Measurements from ENCODE around the gene TMEM63A.
A peak's percentile ranks its signal among the peaks of the same experiment; 100 is the strongest.

The TMEM63A gene

DNA sequence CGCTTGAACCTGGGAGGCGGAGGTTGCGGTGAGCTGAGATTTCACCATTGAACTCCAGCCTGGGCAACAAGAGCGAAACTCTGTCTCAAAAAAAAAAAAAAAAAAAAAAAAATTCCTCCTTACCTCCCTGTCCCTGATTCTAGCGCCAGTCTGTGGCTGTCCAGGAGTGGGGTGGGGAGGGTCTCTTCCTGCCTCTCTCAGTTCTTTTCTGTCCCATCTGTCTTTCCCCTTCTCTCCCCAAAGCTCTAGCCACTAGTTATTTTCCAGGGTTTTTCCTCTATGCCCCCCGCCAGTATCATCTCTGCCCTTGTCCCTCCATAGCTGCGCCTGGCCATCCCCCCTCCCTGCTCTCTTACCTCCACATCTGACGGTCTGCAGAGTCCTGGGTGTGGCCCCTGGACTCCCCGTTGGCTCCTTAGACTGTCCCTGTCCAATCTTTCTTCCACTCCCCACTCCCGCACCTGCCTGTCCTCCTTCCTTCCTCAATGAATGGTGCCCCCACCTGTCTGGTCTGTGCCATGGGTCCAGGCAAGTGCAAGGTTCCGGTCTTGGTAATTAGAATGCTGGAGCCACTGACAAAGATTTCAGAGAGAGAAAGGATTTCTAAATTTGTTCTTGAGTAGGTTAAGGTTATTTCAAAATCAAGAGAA, 1.6 kb upstream of the TMEM63A start:
- DNase-seq (ENCODE audit: low read depth): no peak
- H3K4me3 ChIP-seq (replicated peaks; ENCODE audit: low read depth, low read length): no peak overlapping the region
- TF ChIP-seq CTCF (IDR thresholded peaks at IDR 0.05; ENCODE audit: low read length, missing control alignments): no peak

- no peak for TF ChIP-seq CTCF (IDR thresholded peaks at IDR 0.05; ENCODE audit: low read length, missing control alignments)
- H3K4me3 ChIP-seq (replicated peaks; ENCODE audit: low read depth, low read length): peak overlapping the region; percentile 97
- peak; percentile 37 for DNase-seq (ENCODE audit: low read depth)
These were observed 775 bp upstream of the TMEM63A start for GRCh38 chr1:225882694-225883615.

DNA sequence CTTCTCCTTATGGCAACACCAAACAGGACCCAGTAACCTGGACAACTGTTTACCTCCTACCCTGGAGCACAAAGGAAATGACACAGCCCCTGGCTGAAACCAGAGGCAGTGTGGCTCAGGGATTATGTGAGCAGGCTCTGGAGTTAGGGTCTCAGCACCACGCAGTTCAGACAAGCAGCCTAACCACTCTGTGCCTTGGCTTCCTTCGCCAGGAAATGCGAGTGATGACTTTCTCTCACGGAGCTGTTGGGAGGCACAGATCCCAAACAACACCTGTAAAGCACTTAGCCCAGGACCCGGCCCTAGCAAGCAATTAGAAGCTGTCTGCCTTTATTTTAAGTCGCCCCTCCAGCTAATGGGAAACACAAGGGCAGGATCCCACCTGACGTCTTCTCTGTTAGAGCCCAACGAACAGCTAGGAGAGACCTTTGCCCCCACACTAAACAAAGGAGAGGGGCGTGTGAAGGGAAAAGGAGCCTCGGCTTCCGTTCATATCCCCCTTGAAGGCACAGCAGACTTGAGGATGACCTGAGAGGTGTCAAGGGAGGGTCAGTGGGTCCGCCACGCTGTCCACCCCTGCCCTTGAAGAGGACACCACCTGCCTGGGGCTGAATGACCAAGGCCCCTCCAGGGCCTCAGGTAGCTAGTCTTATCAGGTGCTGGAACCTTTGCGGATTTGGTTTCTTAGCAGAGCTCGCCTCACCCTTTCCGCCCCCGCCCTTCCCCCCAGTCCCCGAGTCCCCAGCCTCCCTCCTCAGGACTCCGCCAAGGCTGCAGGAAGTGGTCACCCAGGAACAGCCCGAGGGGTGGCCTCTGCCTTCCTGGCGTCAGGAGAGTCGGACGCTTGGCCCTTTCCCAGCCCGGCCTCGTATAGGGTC, 860 bp downstream of the TMEM63A start:
- DNase-seq (ENCODE audit: low read depth): peak; percentile 29
- peak overlapping the region; percentile 97 for H3K4me3 ChIP-seq (replicated peaks; ENCODE audit: low read depth, low read length)
- no peak for TF ChIP-seq CTCF (IDR thresholded peaks at IDR 0.05; ENCODE audit: low read length, missing control alignments)

DNA sequence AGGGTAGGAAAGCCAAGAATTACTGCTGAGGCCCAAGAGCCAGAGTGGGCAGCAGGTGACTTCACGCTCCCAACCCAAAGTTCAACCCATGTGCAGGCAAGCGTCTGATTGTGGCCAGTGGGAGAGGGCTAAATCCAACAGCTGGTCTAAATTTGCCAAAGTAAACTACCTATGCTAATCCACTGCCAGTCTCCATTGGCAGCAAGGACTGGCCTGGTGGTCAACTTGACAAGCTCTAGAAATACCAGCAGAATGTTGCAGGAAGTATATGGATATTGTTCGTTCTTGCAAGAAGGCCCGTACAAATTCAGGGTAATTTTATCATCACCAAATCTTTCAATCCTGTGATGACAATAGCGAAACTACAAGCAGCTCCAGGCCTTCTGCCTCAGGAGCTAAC, 1.5 kb downstream of the TMEM63A start:
- no peak overlapping the region for H3K4me3 ChIP-seq (replicated peaks; ENCODE audit: low read depth, low read length)
- no peak for DNase-seq (ENCODE audit: low read depth)
- TF ChIP-seq CTCF (IDR thresholded peaks at IDR 0.05; ENCODE audit: low read length, missing control alignments): no peak

GRCh38 chr1:225880222-225880588, 2.0 kb downstream of the TMEM63A start:
- DNase-seq (ENCODE audit: low read depth): no peak
- no peak for TF ChIP-seq CTCF (IDR thresholded peaks at IDR 0.05; ENCODE audit: low read length, missing control alignments)
- H3K4me3 ChIP-seq (replicated peaks; ENCODE audit: low read depth, low read length): no peak overlapping the region

- no peak for TF ChIP-seq CTCF (IDR thresholded peaks at IDR 0.05; ENCODE audit: low read length, missing control alignments)
- no peak for DNase-seq (ENCODE audit: low read depth)
- H3K4me3 ChIP-seq (replicated peaks; ENCODE audit: low read depth, low read length): no peak overlapping the region
These were observed 2.5 kb downstream of the TMEM63A start for GRCh38 chr1:225879521-225880221.

Data from fibroblast of pulmonary artery (primary cell).